ENCODE results near the gene ZNF385C.

The ZNF385C gene

GRCh38 chr17:42107124-42107523 is 8.9 kb upstream of the ZNF385C start:
- DNase-seq: no peak

GRCh38 chr17:42106009-42106408 is 7.7 kb upstream of the ZNF385C start:
- DNase-seq: no peak

GRCh38 chr17:42104264-42104663 is 6.0 kb upstream of the ZNF385C start:
- no peak for DNase-seq

GRCh38 chr17:42103221-42103954 is 5.1 kb upstream of the ZNF385C start:
- no peak for DNase-seq

GRCh38 chr17:42101513-42102292 is 3.4 kb upstream of the ZNF385C start:
- DNase-seq: no peak

- DNase-seq: no peak
Observed at GRCh38 chr17:42098730-42099399, 592 bp upstream of the ZNF385C start.

- no peak for DNase-seq
Observed at GRCh38 chr17:42096360-42097111, 1.7 kb downstream of the ZNF385C start.

GRCh38 chr17:42094375-42095069 is 3.8 kb downstream of the ZNF385C start:
- no peak for DNase-seq

- no peak for DNase-seq
Observed at GRCh38 chr17:42092939-42093338, 5.3 kb downstream of the ZNF385C start.

GRCh38 chr17:42090964-42091790 is 7.1 kb downstream of the ZNF385C start:
- no peak for DNase-seq

- DNase-seq: no peak
Observed at GRCh38 chr17:42088736-42089135, 9.5 kb downstream of the ZNF385C start.

- no peak for DNase-seq
Observed at GRCh38 chr17:42087736-42088705, 10.3 kb downstream of the ZNF385C start.

- DNase-seq: no peak
Observed at GRCh38 chr17:42087042-42087701, 11.1 kb downstream of the ZNF385C start.

- no peak for DNase-seq
Observed at GRCh38 chr17:42081516-42082129, 16.6 kb downstream of the ZNF385C start.

GRCh38 chr17:42079541-42079940 is 18.7 kb downstream of the ZNF385C start:
- DNase-seq: no peak

- no peak for DNase-seq
Observed at GRCh38 chr17:42078396-42079043, 19.8 kb downstream of the ZNF385C start.

GRCh38 chr17:42077755-42078154 is 20.5 kb downstream of the ZNF385C start:
- DNase-seq: no peak

GRCh38 chr17:42076797-42077559 is 21.3 kb downstream of the ZNF385C start:
- DNase-seq: no peak

All from NCI-H510A treated with DMSO at 0.1 percent for 48 hours (cell line).